HepG2 (cell line): Measurements from ENCODE around the gene NAV2. TPM values are rescaled to one million over a fixed set of nuclear protein-coding genes. Genes with fewer than 3 reads are reported as not detected.

Experiments
- ATAC-seq: fragments of 200-7000 bp; cut with Tn5 transposase; 3 replicates; pipeline ENCODE4 v1.9.1; 2020; ENCODE audit warnings: mild to moderate bottlenecking, moderate library complexity
- BruUV-seq: library from RNA; stranded (reverse); fragments of 400-500 nt; replicated peaks from 2 replicates; lab custom pipeline; 2021; lab: Mats Ljungman, UMichigan
- CTCF ChIA-PET: fragments of 300-600 bp; formaldehyde crosslinking; extraction: SDS; loops from one replicate; lab custom pipeline; 2021; ENCODE audit warnings: low total read pairs, inconsistent platforms, low intra/inter-chr PET ratio; lab: Yijun Ruan, JAX
- POLR2A ChIA-PET: fragments of 350-600 bp; sonication (Branson Sonifier 250); formaldehyde crosslinking; loops from one replicate; lab custom pipeline; 2020; ENCODE audit warnings: antibody characterized with exemption, inconsistent platforms; lab: Yijun Ruan, JAX
- DNase-seq: peaks from one replicate; pipeline ENCODE4 v3.0.0-alpha.2; 2015; ENCODE audit warnings: low spot score
- FAIRE-seq: peaks from 3 replicates; lab custom pipeline; 2011; peaks lifted over from hg19 to GRCh38; lab: Jason Lieb, UNC
- H2AFZ ChIP-seq: one replicate; pipeline ENCODE4 v1.6.1; 2011; ENCODE audit warnings: low read length, inconsistent platforms
- H3K27ac ChIP-seq: fragments of 300-600 bp; 3 replicates; pipeline ENCODE4 v1.8.0; 2011; ENCODE audit warnings: mixed run types, mild to moderate bottlenecking, mixed read lengths, low read length, inconsistent platforms; ENCODE audit not compliant: insufficient read depth; ENCODE audit errors: extremely low read length
- H3K27me3 ChIP-seq, 2 experiments: fragments of 200-600 bp in 1 of 2; 2 replicates in 1 of 2; 3 replicates in 1 of 2; pipeline versions ENCODE4 v1.6.0 to v1.8.0; 2011; ENCODE audit warnings: low read length in 2 of 2, mild to moderate bottlenecking in 2 of 2, moderate library complexity in 2 of 2, inconsistent platforms in 1 of 2; ENCODE audit not compliant: insufficient read depth in 2 of 2, control insufficient read depth in 1 of 2
- H3K36me3 ChIP-seq, 2 experiments: fragments of 200-600 bp in 1 of 2; replicated peaks in 1 of 2; 2 replicates in 1 of 2; 3 replicates in 1 of 2; pipeline versions ENCODE4 v1.5.1 to v1.8.0; 2011; ENCODE audit warnings: low read length in 2 of 2, inconsistent platforms in 1 of 2; ENCODE audit not compliant: insufficient read depth in 2 of 2, control insufficient read depth in 1 of 2
- H3K4me1 ChIP-seq: 2 replicates; pipeline ENCODE4 v1.5.1; 2012; ENCODE audit warnings: low read length, inconsistent platforms; ENCODE audit not compliant: insufficient read depth
- H3K4me2 ChIP-seq: 2 replicates; pipeline ENCODE4 v1.6.0; 2011; ENCODE audit warnings: low read depth, low read length, inconsistent platforms
- H3K4me3 ChIP-seq, 3 experiments: fragments of 200-600 bp in 1 of 3; sonication (generic), shearing (Covaris generic) in 1 of 3; replicated peaks in 1 of 3; 2 replicates each; pipeline ENCODE4 v1.5.1; 2011 to 2016; ENCODE audit warnings: low read length in 3 of 3, inconsistent platforms in 2 of 3, low read depth in 2 of 3, mild to moderate bottlenecking in 2 of 3, control low read depth in 1 of 3, mixed read lengths in 1 of 3; ENCODE audit not compliant: insufficient read depth in 1 of 3
- H3K79me2 ChIP-seq: one replicate; pipeline ENCODE4 v1.6.1; 2011; ENCODE audit warnings: low read length, inconsistent platforms; ENCODE audit not compliant: insufficient read depth
- H3K9ac ChIP-seq: 2 replicates; pipeline ENCODE4 v1.6.0; 2011; ENCODE audit warnings: mild to moderate bottlenecking, low read depth, low read length, inconsistent platforms; ENCODE audit not compliant: insufficient read depth
- H3K9me3 ChIP-seq: 2 replicates; pipeline ENCODE4 v1.5.1; 2012; ENCODE audit warnings: mild to moderate bottlenecking, low read length
- H4K20me1 ChIP-seq: 2 replicates; pipeline ENCODE4 v1.6.0; 2011; ENCODE audit warnings: inconsistent platforms, mild to moderate bottlenecking, low read length, moderate library complexity; ENCODE audit not compliant: insufficient read depth
- EED ChIP-seq: sonication (generic); formaldehyde crosslinking; IDR thresholded peaks from 2 replicates; pipeline ENCODE4 v1.5.0; 2020; ENCODE audit warnings: mild to moderate bottlenecking, missing genetic modification reagents
- HDAC2 ChIP-seq: sonication (generic); formaldehyde crosslinking; IDR thresholded peaks from 2 replicates; pipeline ENCODE4 v1.4.0; 2020; ENCODE audit warnings: missing genetic modification reagents
- HNRNPH1 ChIP-seq: fragments of 200-400 bp; formaldehyde crosslinking; optimal IDR thresholded peaks from 2 replicates; pipeline ENCODE3; 2017; ENCODE audit warnings: mild to moderate bottlenecking, low read depth, low read length
- HNRNPLL ChIP-seq: fragments of 200-400 bp; formaldehyde crosslinking; IDR thresholded peaks from 2 replicates; pipeline ENCODE4 v1.6.1; 2017; ENCODE audit warnings: mild to moderate bottlenecking, low read depth, low read length; ENCODE audit not compliant: poor library complexity, severe bottlenecking
- KLF15 ChIP-seq: sonication (generic); formaldehyde crosslinking; IDR thresholded peaks from 2 replicates; pipeline ENCODE4 v1.8.1; 2023; ENCODE audit warnings: borderline replicate concordance, mild to moderate bottlenecking, inconsistent platforms, missing genetic modification reagents, mixed read lengths
- MAFK ChIP-seq, 2 experiments: IDR thresholded peaks in 1 of 2; conservative IDR thresholded peaks in 1 of 2; 2 replicates each; pipeline ENCODE4 v1.6.1; 2011; ENCODE audit warnings: improper control_type of control experiment in 2 of 2, low read length in 2 of 2
- PLRG1 ChIP-seq: fragments of 450-650 bp; conservative IDR thresholded peaks from 2 replicates; pipeline ENCODE4 v1.6.1; 2016
- RBAK ChIP-seq: sonication (generic); formaldehyde crosslinking; IDR thresholded peaks from 2 replicates; pipeline ENCODE4 v1.5.1; 2020; ENCODE audit warnings: mild to moderate bottlenecking, missing genetic modification reagents
- SALL1 ChIP-seq: sonication (generic); formaldehyde crosslinking; IDR thresholded peaks from 2 replicates; pipeline ENCODE4 v1.8.0; 2022; ENCODE audit warnings: mild to moderate bottlenecking, missing genetic modification reagents
- SIN3B ChIP-seq: fragments of 150-350 bp; IDR thresholded peaks from 2 replicates; pipeline ENCODE4 v1.6.1; 2014; ENCODE audit warnings: low read length
- U2AF1 ChIP-seq: fragments of 200-400 bp; formaldehyde crosslinking; optimal IDR thresholded peaks from 2 replicates; pipeline ENCODE3; 2017; ENCODE audit warnings: mild to moderate bottlenecking, low read depth, low read length
- ZKSCAN1 ChIP-seq: fragments of 150-350 bp; IDR thresholded peaks from 2 replicates; pipeline ENCODE4 v1.6.1; 2014; ENCODE audit warnings: low read length
- ZMYM4 ChIP-seq: sonication (generic); formaldehyde crosslinking; IDR thresholded peaks from 2 replicates; pipeline ENCODE4 v1.8.1; 2023; ENCODE audit warnings: mild to moderate bottlenecking, missing genetic modification reagents
- ZNF124 ChIP-seq: sonication (generic); formaldehyde crosslinking; IDR thresholded peaks from 2 replicates; pipeline ENCODE4 v1.4.0; 2020; ENCODE audit warnings: missing genetic modification reagents
- ZNF674 ChIP-seq: sonication (generic); formaldehyde crosslinking; IDR thresholded peaks from 2 replicates; pipeline ENCODE4 v1.5.0; 2020; ENCODE audit warnings: low read depth, mild to moderate bottlenecking, missing genetic modification reagents
- ZNF703 ChIP-seq: sonication (generic); formaldehyde crosslinking; IDR thresholded peaks from 2 replicates; pipeline ENCODE4 v1.5.1; 2020; ENCODE audit warnings: missing genetic modification reagents, mild to moderate bottlenecking, moderate library complexity, borderline replicate concordance
- ZZZ3 ChIP-seq: sonication (generic); formaldehyde crosslinking; IDR thresholded peaks from 2 replicates; pipeline ENCODE4 v1.4.0; 2020; ENCODE audit warnings: missing genetic modification reagents, mild to moderate bottlenecking, borderline replicate concordance
- WGBS: methylation state at CpG from one replicate; pipeline ENCODE4 v1.1.6; 2017; ENCODE audit warnings: low lambda C conversion rate; 5-methylcytosine and 5-hydroxymethylcytosine counted together
- in situ Hi-C: cut with HindIII; loops from 2 replicates; pipeline ENCODE4 v1.10.0; 2017; ENCODE audit warnings: low pct_unique_long_range_greater_than_20kb; ENCODE audit not compliant: extremely low pct_ligation_motif_present
- intact Hi-C: fragments of 100-400 bp; cut with micrococcal nuclease; formaldehyde crosslinking; loops from one replicate; pipeline ENCODE4 v1.10.0; 2022; ENCODE audit not compliant: unreplicated experiment
- polyA plus RNA-seq, 8 experiments: library from polyadenylated mRNA; depleted of rRNA in 3 of 8; stranded (reverse) in 7 of 8; unstranded in 1 of 8; fragments of >200 nt; fragmentation: Illumina TruSeq in 4 of 8; extraction: Trizol in 4 of 8; gene quantifications; 2 replicates each; pipeline versions ENCODE4 v1.2.1 to v1.2.3, GENCODE V29; 2011 to 2016; ENCODE audit warnings: low read depth in 4 of 8, missing spikeins in 1 of 8, mixed read lengths in 1 of 8; ENCODE audit not compliant: insufficient read depth in 1 of 8
- total RNA-seq, 5 experiments: library from RNA; depleted of rRNA; stranded (reverse); fragments of >200 nt; fragmentation: Illumina TruSeq; extraction: Trizol; gene quantifications; 2 replicates each; pipeline ENCODE4 v1.2.3, GENCODE V29; 2016; ENCODE audit warnings: low read depth in 1 of 5
- TF ChIP-seq, protein P1 (sequence below): sonication (generic); formaldehyde crosslinking; IDR thresholded peaks from 2 replicates; pipeline ENCODE4 v1.4.0; 2020; ENCODE audit warnings: missing genetic modification reagents

Gene NAV2
- total and polyA plus RNA-seq, 2 of the 13 experiments (the other 11 are each of a cell fraction or from before 2014, with no cell fraction given), result 9.3 to 34.6 TPM

DNA sequence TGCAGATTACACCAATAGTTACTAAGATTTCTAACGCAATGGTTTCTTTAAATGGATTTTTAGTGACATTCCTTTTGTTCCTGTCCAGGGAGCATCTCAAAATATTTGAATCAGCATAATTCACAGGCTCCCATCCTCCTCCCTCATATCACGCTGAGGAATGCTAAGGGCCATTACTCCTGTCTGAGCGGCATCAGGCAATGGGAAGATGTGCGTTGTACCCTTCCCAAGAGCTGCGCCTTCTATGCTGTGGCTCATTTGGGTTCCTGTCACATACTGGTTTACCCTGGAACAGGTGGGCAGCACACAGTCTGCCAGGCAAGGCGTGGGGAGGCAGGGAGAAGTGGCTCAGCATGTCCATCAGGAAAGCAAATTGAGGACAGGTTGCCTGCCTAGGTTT is 325.8 kb downstream of the NAV2 start:
- Histone ChIP-seq H2AFZ (no peak overlapping the region), H3K36me3 (peaks cover 20 to 65% of the 10 kb centered on the region in 2 experiments), H3K27ac (no peak overlapping the region), H3K9me3 (no peaks in the 10 kb centered on the region), H3K9ac (no peak overlapping the region), H3K79me2 (peaks cover 42% of the 10 kb centered on the region)
- intact Hi-C loops, result loop anchor here (5.0 kb wide), 3 partner anchors 34 to 74 kb away; no protein-coding TSS in a partner anchor
- WGBS, result over 99% methylated on average over 6 of the region's 6 CpGs
- DNase-seq, result no peak
- BruUV-seq, result no TSS peak
- no peak for FAIRE-seq
- peak; percentile 52 to 59; a peak in 3 of 4 replicates for TF ChIP-seq MAFK (conservative IDR thresholded peaks at IDR 0.05 in 1 of 2, IDR thresholded peaks at IDR 0.05 in 1 of 2; ENCODE audit: low read length in 2 of 2)
- no peak for TF ChIP-seq ZNF703 (CRISPR knock-in tag)
- TF ChIP-seq, all 625 proteins: peak for 1
- in situ Hi-C loops, result no loop called here
- H3K4me1 ChIP-seq, result peaks cover 63% of the 10 kb centered on the region
- no peak overlapping the region for H3K4me3 ChIP-seq
- CTCF ChIA-PET, result no interaction called here
- no peaks in the 10 kb centered on the region for H4K20me1 ChIP-seq
- H3K27me3 ChIP-seq, result no peaks in the 10 kb centered on the region
- ATAC-seq, result no peak
- no peak overlapping the region for H3K4me2 ChIP-seq
- POLR2A ChIA-PET, result no interaction called here

DNA sequence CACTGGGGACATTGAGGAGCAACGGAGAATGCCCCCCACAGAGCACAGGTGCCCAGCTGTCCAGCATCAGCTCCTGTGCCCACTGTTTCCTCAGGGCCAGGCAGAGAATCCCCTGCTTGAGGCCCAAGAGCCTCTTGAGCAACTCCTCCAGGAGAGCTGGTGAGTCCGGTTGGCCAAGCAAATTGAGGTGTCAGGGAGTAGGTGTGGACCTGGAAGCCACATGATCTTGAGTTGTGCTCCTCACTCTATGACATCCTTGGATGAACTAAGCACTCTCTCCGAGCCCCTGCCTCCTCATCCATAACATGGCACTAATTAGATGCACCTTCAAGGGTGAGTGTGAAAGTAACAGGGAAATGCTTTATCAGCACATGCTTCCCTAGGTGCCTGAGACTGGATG is 326.3 kb downstream of the NAV2 start:
- BruUV-seq, result no TSS peak
- Histone ChIP-seq H3K9ac (no peak overlapping the region), H2AFZ (no peak overlapping the region), H3K4me2 (no peak overlapping the region), H4K20me1 (no peaks in the 10 kb centered on the region), H3K36me3 (peaks cover 22 to 69% of the 10 kb centered on the region in 2 experiments), H3K4me3 (no peak overlapping the region), H3K27ac (no peak overlapping the region), H3K4me1 (peaks cover 57% of the 10 kb centered on the region), H3K79me2 (peaks cover 36% of the 10 kb centered on the region), H3K9me3 (no peaks in the 10 kb centered on the region), H3K27me3 (no peaks in the 10 kb centered on the region)
- CTCF ChIA-PET, result no interaction called here
- 100% methylated on average over 2 of the region's 3 CpGs for WGBS
- DNase-seq (no peak), ATAC-seq (no peak), FAIRE-seq (no peak)
- in situ Hi-C loops, result no loop called here
- POLR2A ChIA-PET, result no interaction called here
- intact Hi-C loops, result loop anchor here (5.0 kb wide), 3 partner anchors 33 to 73 kb away; no protein-coding TSS in a partner anchor
- TF ChIP-seq SIN3B (no peak), EED (CRISPR knock-in tag) (no peak), ZNF124 (no peak), KLF15 (CRISPR knock-in tag) (no peak), ZZZ3 (CRISPR knock-in tag) (no peak), HNRNPH1 (no peak), SALL1 (CRISPR knock-in tag) (no peak), PLRG1 (no peak), RBAK (CRISPR knock-in tag) (no peak), U2AF1 (no peak), ZKSCAN1 (no peak), ZMYM4 (no peak), HNRNPLL (no peak), HDAC2 (CRISPR knock-in tag) (no peak), ZNF674 (no peak)
- TF ChIP-seq, protein P1, sequence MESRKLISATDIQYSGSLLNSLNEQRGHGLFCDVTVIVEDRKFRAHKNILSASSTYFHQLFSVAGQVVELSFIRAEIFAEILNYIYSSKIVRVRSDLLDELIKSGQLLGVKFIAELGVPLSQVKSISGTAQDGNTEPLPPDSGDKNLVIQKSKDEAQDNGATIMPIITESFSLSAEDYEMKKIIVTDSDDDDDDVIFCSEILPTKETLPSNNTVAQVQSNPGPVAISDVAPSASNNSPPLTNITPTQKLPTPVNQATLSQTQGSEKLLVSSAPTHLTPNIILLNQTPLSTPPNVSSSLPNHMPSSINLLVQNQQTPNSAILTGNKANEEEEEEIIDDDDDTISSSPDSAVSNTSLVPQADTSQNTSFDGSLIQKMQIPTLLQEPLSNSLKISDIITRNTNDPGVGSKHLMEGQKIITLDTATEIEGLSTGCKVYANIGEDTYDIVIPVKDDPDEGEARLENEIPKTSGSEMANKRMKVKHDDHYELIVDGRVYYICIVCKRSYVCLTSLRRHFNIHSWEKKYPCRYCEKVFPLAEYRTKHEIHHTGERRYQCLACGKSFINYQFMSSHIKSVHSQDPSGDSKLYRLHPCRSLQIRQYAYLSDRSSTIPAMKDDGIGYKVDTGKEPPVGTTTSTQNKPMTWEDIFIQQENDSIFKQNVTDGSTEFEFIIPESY (CRISPR knock-in tag), result no peak
